K562 (cell line): ENCODE measurements around the gene LCN15. TPM values are rescaled to one million over a fixed set of nuclear protein-coding genes. Genes with fewer than 3 reads are reported as not detected.

Source experiments
- CTCF ChIP-seq, 3 experiments: IDR thresholded peaks in 2 of 3; conservative IDR thresholded peaks in 1 of 3; 2 replicates each; pipeline ENCODE4 v1.5.1; 2011 to 2012; ENCODE audit warnings: low read length in 3 of 3, mild to moderate bottlenecking in 3 of 3, control low read depth in 2 of 3, improper control_type of control experiment in 1 of 3, inconsistent platforms in 1 of 3, low read depth in 1 of 3, mixed read lengths in 1 of 3, moderate library complexity in 1 of 3; ENCODE audit not compliant: insufficient read depth in 2 of 3
- CUX1 ChIP-seq: fragments of 200-800 bp; sonication (Bioruptor generic); IDR thresholded peaks from 2 replicates; pipeline ENCODE4 v1.6.1; 2016; ENCODE audit warnings: missing genetic modification characterization, missing compliant biosample characterization
- E2F6 ChIP-seq, 2 experiments: IDR thresholded peaks; 2 replicates each; pipeline ENCODE4 v1.6.1; 2011; ENCODE audit warnings: borderline replicate concordance in 1 of 2, control low read depth in 1 of 2, low read depth in 1 of 2, low read length in 1 of 2, mild to moderate bottlenecking in 1 of 2, mixed read lengths in 1 of 2, moderate library complexity in 1 of 2; ENCODE audit not compliant: insufficient read depth in 1 of 2, insufficient read length in 1 of 2, poor library complexity in 1 of 2, severe bottlenecking in 1 of 2; ENCODE audit errors: extremely low read depth in 1 of 2
- HIVEP1 ChIP-seq: fragments of 250-450 bp; sonication (Bioruptor Pico); IDR thresholded peaks from 2 replicates; pipeline ENCODE4 v1.4.0; 2020; ENCODE audit warnings: mild to moderate bottlenecking
- MYC ChIP-seq, 2 experiments: fragments of 250-450 bp in 1 of 2; sonication (Bioruptor Pico) in 1 of 2; IDR thresholded peaks; 2 replicates each; pipeline versions ENCODE4 v1.5.1 to v1.6.1; 2012 to 2021; ENCODE audit warnings: low read depth in 2 of 2, borderline replicate concordance in 1 of 2, improper control_type of control experiment in 1 of 2, low read length in 1 of 2, mild to moderate bottlenecking in 1 of 2, moderate library complexity in 1 of 2
- NRF1 ChIP-seq, 2 experiments: fragments of 450-650 bp; IDR thresholded peaks in 1 of 2; conservative IDR thresholded peaks in 1 of 2; 2 replicates each; pipeline ENCODE4 v1.6.1; 2014; ENCODE audit warnings: mild to moderate bottlenecking in 2 of 2
- PKNOX1 ChIP-seq: fragments of 450-650 bp; IDR thresholded peaks from 2 replicates; pipeline ENCODE4 v1.6.1; 2016
- RAD21 ChIP-seq, 2 experiments: fragments of 250-450 bp in 1 of 2; fragments of 450-650 bp in 1 of 2; sonication (Bioruptor Pico) in 1 of 2; formaldehyde crosslinking in 1 of 2; IDR thresholded peaks in 1 of 2; conservative IDR thresholded peaks in 1 of 2; 2 replicates each; pipeline versions ENCODE4 v1.4.0 to v1.8.0; 2020 to 2022; ENCODE audit warnings: mild to moderate bottlenecking in 2 of 2, moderate library complexity in 1 of 2
- TCF15 ChIP-seq: fragments of 250-450 bp; sonication (Bioruptor Pico); IDR thresholded peaks from 2 replicates; pipeline ENCODE4 v1.8.0; 2022; ENCODE audit warnings: moderate library complexity, mild to moderate bottlenecking, inconsistent platforms
- TFAP4 ChIP-seq: sonication (generic); formaldehyde crosslinking; IDR thresholded peaks from 2 replicates; pipeline ENCODE4 v1.8.0; 2022; ENCODE audit warnings: missing genetic modification reagents, mild to moderate bottlenecking, moderate library complexity, borderline replicate concordance
- ZNF395 ChIP-seq: fragments of 200-800 bp; sonication (Bioruptor generic); IDR thresholded peaks from 2 replicates; pipeline ENCODE4 v1.6.1; 2017; ENCODE audit warnings: missing genetic modification characterization, missing compliant biosample characterization
- ZNF507 ChIP-seq: conservative IDR thresholded peaks from 2 replicates; pipeline ENCODE4 v1.6.1; 2017; ENCODE audit warnings: missing genetic modification characterization, missing compliant biosample characterization
- polyA plus RNA-seq, 8 experiments: library from polyadenylated mRNA; depleted of rRNA in 4 of 8; stranded (reverse) in 5 of 8; unstranded in 3 of 8; fragments of >200 nt; fragmentation: Nextera tagmentation in 2 of 8; fragmentation: Illumina TruSeq in 1 of 8; extraction: Ambion mirVana in 2 of 8; extraction: Trizol in 1 of 8; gene quantifications; 2 replicates each; pipeline versions ENCODE4 v1.2.1 to v1.2.3, GENCODE V29; 2011 to 2014; ENCODE audit warnings: inconsistent platforms in 1 of 8, missing spikeins in 1 of 8
- total RNA-seq, 7 experiments: library from RNA; depleted of rRNA in 6 of 7; stranded (reverse); fragments of >200 nt in 6 of 7; fragmentation: Illumina TruSeq in 2 of 7; extraction: Trizol in 2 of 7; gene quantifications; 2 replicates each; pipeline versions ENCODE4 v1.2.1 to v1.2.3, GENCODE V29; 2011 to 2021; ENCODE audit warnings: low replicate concordance in 1 of 7

LCN15 gene
- total and polyA plus RNA-seq, 9 of the 15 experiments (the other 6 are each of a cell fraction or from before 2014, with no cell fraction given): 0.66 TPM; not detected in 8

- TF ChIP-seq CUX1 (no peak), CTCF (IDR thresholded peaks at IDR 0.05 in 2 of 3, conservative IDR thresholded peaks at IDR 0.05 in 1 of 3; ENCODE audit: insufficient read depth in 2 of 3, low read depth in 1 of 3, low read length in 3 of 3) (peak; percentile 61 to 80 (median 69)), PKNOX1 (peak; percentile 33; the same call in 1 of the 2 replicates), RAD21 (CRISPR knock-in tag; conservative IDR thresholded peaks at IDR 0.05 in 1 of 2, IDR thresholded peaks at IDR 0.05 in 1 of 2) (peak in 1 of 2 experiments; percentile 31; a peak in 1 of 4 replicates), MYC (IDR thresholded peaks at IDR 0.05; ENCODE audit: low read depth, low read length) (peak; percentile 59), MYC (CRISPR knock-in tag; IDR thresholded peaks at IDR 0.05; ENCODE audit: borderline replicate concordance, low read depth) (no peak), ZNF507 (tag) (no peak), HIVEP1 (CRISPR knock-in tag) (no peak), E2F6 (IDR thresholded peaks at IDR 0.05; ENCODE audit: borderline replicate concordance in 1 of 2, extremely low read depth in 1 of 2, insufficient read depth in 1 of 2, insufficient read length in 1 of 2, low read depth in 1 of 2, low read length in 1 of 2, poor library complexity in 1 of 2, severe bottlenecking in 1 of 2) (peak in 1 of 2 experiments; percentile 62), ZNF395 (CRISPR knock-in tag) (no peak), TFAP4 (CRISPR knock-in tag) (no peak), NRF1 (conservative IDR thresholded peaks at IDR 0.05 in 1 of 2, IDR thresholded peaks at IDR 0.05 in 1 of 2) (0 out of 4 replicates have a peak, but pooled peaks of 1 of the 2 experiments have one; percentile 26), TCF15 (no peak)
Measured at GRCh38 chr9:136769710-136770191, 5.4 kb upstream of the LCN15 start (continued).
